ENCODE measurements around the gene LITAF.

The LITAF gene

DNA sequence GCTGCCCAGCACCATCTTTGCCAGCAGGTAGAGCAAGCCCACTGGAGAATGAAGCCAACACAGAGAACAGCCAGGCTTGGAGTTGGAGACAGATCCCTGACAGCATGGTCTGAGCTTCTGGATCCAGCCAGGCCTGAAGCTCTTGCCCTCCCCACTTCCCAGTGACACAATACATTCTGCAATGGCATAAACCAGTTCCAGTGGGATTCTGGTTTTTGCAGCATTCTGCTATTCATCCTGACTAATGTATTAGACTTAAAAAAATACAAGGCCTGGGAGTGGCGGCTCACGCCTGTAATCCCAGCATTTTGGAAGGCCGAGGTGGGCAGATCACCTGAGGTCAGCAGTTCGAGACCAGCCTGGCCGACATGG is 40.6 kb upstream of the LITAF start:
- TF ChIP-seq, protein P1, sequence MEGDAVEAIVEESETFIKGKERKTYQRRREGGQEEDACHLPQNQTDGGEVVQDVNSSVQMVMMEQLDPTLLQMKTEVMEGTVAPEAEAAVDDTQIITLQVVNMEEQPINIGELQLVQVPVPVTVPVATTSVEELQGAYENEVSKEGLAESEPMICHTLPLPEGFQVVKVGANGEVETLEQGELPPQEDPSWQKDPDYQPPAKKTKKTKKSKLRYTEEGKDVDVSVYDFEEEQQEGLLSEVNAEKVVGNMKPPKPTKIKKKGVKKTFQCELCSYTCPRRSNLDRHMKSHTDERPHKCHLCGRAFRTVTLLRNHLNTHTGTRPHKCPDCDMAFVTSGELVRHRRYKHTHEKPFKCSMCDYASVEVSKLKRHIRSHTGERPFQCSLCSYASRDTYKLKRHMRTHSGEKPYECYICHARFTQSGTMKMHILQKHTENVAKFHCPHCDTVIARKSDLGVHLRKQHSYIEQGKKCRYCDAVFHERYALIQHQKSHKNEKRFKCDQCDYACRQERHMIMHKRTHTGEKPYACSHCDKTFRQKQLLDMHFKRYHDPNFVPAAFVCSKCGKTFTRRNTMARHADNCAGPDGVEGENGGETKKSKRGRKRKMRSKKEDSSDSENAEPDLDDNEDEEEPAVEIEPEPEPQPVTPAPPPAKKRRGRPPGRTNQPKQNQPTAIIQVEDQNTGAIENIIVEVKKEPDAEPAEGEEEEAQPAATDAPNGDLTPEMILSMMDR (IDR thresholded peaks at IDR 0.05; ENCODE audit: low read depth, low read length, missing control alignments), result no peak
- no peak for DNase-seq (ENCODE audit: low read depth)
- H3K4me3 ChIP-seq (ENCODE audit: low read depth, low read length), result no peak overlapping the region

DNA sequence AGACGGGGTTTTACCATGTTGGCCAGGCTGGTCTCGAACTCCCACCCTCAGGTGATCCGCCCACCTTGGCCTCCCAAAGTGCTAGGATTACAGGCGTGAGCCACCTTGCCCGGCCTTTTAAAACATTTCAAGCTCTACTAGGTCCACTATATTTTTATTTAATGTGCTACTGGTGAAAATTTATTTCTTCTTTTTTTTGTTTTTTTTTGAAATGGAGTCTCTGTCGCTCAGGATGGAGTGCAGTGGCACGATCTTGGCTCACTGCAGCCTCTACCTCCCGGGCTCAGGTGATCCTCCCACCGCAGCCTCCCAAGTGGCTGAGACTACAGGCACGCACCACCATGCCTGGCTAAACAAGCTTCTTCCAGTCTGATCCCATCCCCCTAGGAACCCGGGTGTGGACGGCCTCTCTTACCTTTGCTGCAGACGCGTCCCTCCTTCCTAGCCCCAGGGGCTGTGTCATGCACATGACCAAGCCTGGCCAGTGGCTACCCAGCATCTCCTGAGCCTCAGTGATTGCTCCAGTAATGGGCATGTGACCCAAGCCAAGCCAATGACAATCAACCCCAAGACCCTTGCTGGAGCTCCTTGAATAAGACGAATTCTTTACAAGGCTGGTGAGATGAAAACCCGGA is 40.1 kb upstream of the LITAF start:
- TF ChIP-seq, protein P1 (IDR thresholded peaks at IDR 0.05; ENCODE audit: low read depth, low read length, missing control alignments), result no peak
- no peak overlapping the region for H3K4me3 ChIP-seq (ENCODE audit: low read depth, low read length)
- no peak for DNase-seq (ENCODE audit: low read depth)

DNA sequence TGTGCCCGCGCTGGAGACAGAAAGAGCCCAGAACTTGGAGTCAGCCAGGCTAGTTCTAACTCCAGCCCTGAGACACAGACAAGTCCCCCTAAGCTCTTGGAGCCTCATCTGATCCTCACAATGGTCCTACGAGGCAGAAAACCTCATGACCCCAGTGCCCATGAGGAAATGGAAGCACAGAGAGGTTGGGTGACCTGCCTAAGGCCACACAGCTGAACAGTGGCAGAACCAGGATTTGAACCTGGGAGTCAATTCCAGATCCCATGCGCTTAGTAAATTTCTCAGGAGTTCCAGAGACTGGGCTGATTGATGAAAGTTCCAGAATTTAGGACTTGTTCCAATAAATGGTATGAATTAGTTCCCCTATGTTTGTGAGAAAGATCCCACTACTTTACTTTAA is 39.0 kb upstream of the LITAF start:
- no peak overlapping the region for H3K4me3 ChIP-seq (ENCODE audit: low read depth, low read length)
- DNase-seq (ENCODE audit: low read depth), result no peak
- TF ChIP-seq, protein P1 (IDR thresholded peaks at IDR 0.05; ENCODE audit: low read depth, low read length, missing control alignments), result no peak

DNA sequence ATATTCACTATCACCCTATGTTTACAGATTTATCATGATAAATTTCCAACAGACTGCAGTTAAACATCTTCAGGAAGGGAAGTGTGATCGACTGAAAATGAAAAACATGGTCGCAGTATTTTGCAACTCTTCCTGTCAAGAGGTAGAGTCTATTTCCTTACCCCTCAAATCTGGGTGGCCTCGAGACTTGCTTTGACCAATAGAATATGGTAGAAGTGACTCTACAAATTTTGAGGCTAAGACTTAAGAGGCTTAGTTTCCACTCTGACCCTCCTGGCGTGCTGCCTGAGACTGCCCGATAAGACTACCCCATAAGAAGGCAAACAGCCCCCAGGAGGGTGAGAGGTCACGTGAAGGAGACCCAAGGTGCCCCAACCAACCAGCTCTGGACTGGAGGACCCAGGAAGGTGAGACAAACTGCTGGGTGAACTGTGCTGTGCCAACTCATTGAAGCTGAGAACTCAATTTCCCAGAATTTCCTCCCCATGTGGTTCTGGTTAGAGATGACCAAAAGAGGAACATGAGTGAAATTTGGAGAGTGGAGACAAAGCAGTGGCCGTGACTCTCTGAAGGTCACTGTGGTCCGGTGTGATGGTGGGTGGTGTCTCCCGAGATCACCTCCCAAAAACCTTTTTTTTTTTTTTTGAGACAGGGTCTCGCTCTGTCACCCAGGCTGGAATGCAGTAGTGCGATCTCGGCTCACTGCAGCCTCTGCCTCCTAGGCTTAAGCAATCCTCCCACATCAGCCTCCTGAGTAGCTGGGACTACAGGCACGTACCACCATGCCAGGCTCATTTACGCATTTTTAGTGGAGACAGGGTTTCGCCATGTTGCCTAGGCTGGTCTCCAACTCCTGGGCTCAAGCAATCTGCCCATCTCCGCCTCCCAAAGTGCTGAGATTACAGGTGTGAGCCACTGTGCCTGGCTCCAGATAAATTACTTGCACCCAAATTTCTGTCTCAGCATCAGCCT is 38.2 kb upstream of the LITAF start:
- DNase-seq (ENCODE audit: low read depth), result no peak
- H3K4me3 ChIP-seq (ENCODE audit: low read depth, low read length), result no peak overlapping the region
- TF ChIP-seq, protein P1 (IDR thresholded peaks at IDR 0.05; ENCODE audit: low read depth, low read length, missing control alignments), result no peak

DNA sequence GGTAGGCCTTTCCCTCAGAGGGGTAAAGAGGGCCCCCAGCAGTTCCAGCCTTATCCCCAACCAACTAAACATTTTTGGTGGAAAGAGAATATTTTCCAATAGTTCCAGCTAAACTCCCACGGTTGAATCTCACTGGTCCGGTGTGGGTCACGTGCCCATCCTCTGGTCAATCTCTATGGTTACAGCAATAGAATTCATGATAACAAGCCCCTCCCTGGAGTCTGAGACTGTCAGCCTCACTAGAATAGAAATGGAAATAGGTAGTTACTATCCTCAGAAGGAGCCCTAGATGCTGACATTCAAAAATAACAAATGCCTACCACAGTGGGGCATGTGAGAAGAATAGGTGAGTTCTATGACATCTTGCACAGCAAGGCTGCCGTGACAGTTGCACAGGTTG is 37.5 kb upstream of the LITAF start:
- TF ChIP-seq, protein P1 (IDR thresholded peaks at IDR 0.05; ENCODE audit: low read depth, low read length, missing control alignments), result no peak
- no peak overlapping the region for H3K4me3 ChIP-seq (ENCODE audit: low read depth, low read length)
- DNase-seq (ENCODE audit: low read depth), result peak; percentile 50

DNA sequence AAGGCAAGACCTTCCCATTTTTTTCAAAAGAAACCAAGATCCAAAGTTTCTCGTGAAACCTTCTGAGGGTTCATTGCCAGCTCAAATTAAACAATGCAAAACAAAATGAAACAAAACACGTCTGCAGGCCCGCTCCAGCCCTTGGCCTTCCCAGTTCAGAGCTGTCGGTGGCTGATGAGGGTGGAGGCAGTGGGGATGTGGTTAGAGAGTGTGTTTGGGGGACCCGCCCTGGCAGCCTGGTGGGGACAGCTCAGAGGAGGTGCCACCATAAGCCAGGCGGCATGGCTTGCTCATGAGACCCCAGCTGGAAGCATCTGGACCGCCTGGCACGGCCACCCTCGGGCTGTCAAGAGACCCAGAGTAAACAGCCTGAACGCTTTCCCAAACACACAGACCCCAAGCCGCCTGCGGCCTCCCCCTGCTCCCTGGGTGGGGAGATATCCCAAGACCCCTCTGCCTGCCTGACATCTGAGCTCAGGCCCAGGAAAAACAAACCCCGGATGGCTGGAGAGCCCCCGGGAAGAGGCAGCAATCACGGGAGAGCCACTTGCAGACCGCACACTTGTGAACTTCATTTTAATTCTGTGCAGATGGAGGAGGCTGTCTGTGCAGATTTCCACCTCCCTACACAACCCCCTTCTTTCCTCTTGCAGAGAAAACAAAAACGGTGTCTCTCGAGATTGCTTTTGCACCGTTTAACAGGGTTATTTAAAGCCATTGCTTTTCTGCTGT is 35.4 kb upstream of the LITAF start:
- no peak for DNase-seq (ENCODE audit: low read depth)
- H3K4me3 ChIP-seq (ENCODE audit: low read depth, low read length), result peak overlapping the region; percentile 20
- TF ChIP-seq, protein P1 (IDR thresholded peaks at IDR 0.05; ENCODE audit: low read depth, low read length, missing control alignments), result no peak

All from GM12864 (cell line).